Esophagus squamous epithelium (tissue), 5 donors: ENCODE data around the gene NPAS2. TPM values are rescaled to one million over a fixed set of nuclear protein-coding genes. Genes with fewer than 3 reads are reported as not detected.

Experiments
- DNase-seq: peaks from one replicate; lab custom pipeline; 2025; lab: John Stamatoyannopoulos, UW
- H3K27ac ChIP-seq, 4 donors: fragments of 200-600 bp; sonication (generic); one replicate each; pipeline ENCODE4 v1.5.1; 2016 to 2019; ENCODE audit warnings: mild to moderate bottlenecking in 1 of 4
- H3K27me3 ChIP-seq, 4 donors: fragments of 200-600 bp; sonication (generic); 1 replicate in 3 of 4; 2 replicates in 1 of 4; pipeline versions ENCODE4 v1.5.1 to v1.6.0; 2017 to 2021; ENCODE audit warnings: antibody characterized with exemption in 1 of 4
- H3K36me3 ChIP-seq, 3 donors: fragments of 200-600 bp; sonication (generic); one replicate each; pipeline ENCODE4 v1.5.1; 2016 to 2019
- H3K4me1 ChIP-seq, 3 donors: fragments of 200-600 bp; sonication (generic); one replicate each; pipeline ENCODE4 v1.5.1; 2017 to 2019
- H3K4me3 ChIP-seq, 4 donors: fragments of 200-600 bp; sonication (generic); 1 replicate in 3 of 4; 2 replicates in 1 of 4; pipeline ENCODE4 v1.5.1; 2016 to 2019; ENCODE audit warnings: mild to moderate bottlenecking in 2 of 4, moderate library complexity in 1 of 4
- H3K9me3 ChIP-seq, 3 donors: fragments of 200-600 bp; sonication (generic); one replicate each; pipeline ENCODE4 v1.5.1; 2016 to 2019
- CTCF ChIP-seq, 6 experiments: fragments of 450-650 bp in 4 of 6; fragments of 200-600 bp in 2 of 6; sonication (generic) in 2 of 6; IDR thresholded peaks; one replicate each; pipeline ENCODE4 v1.5.1; 2016 to 2019; ENCODE audit warnings: antibody characterized with exemption in 6 of 6, mild to moderate bottlenecking in 4 of 6, moderate library complexity in 4 of 6
- POLR2A ChIP-seq, 4 donors: fragments of 450-650 bp; IDR thresholded peaks; one replicate each; pipeline ENCODE4 v1.6.1; 2017; ENCODE audit warnings: antibody characterized with exemption in 4 of 4, mild to moderate bottlenecking in 4 of 4, moderate library complexity in 3 of 4
- WGBS, 2 donors: methylation state at CpG; one replicate each; pipeline ENCODE4 v1.1.5; 2018; 5-methylcytosine and 5-hydroxymethylcytosine counted together
- intact Hi-C: fragments of 100-400 bp; cut with DNase I; formaldehyde crosslinking; loops from one replicate; pipeline ENCODE4 v1.15.0; 2022
- total RNA-seq, 4 donors: library from RNA; depleted of rRNA; stranded (reverse); fragments of >200 nt; gene quantifications; one replicate each; pipeline ENCODE4 v1.1.0, GENCODE V29; 2016
- donor health status: DM: yes; HTN: yes; CAD: no.

The NPAS2 gene
- total RNA-seq, 4 donors from 2014 or later: 29.1 to 64.2 (median 39.1) TPM

- H3K27me3 ChIP-seq: no peaks in the 10 kb centered on the region
- intact Hi-C loops: loop anchor here (5.0 to 10.0 kb wide), 2 partner anchors 115 to 168 kb away; partner anchors contain the start of gene TBC1D8
- H3K4me1 ChIP-seq: no peaks in the 10 kb centered on the region
- H3K27ac ChIP-seq: no peak overlapping the region
- 83 to 87% methylated on average over 7 to 17 of the region's 19 CpGs for WGBS, 2 donors
- no peak for DNase-seq
- TF ChIP-seq POLR2A (IDR thresholded peaks at IDR 0.05) (no peak), CTCF (IDR thresholded peaks at IDR 0.05) (no peak)
- no peak overlapping the region for H3K4me3 ChIP-seq
- H3K36me3 ChIP-seq: peaks cover 0 to 99% (median 35%) of the 10 kb centered on the region in 3 donors
- H3K9me3 ChIP-seq: no peaks in the 10 kb centered on the region
These were observed 217.3 kb downstream of the NPAS2 start for GRCh38 chr2:101037161-101037755.

- H3K4me3 ChIP-seq: no peak overlapping the region
- 88 to 90% methylated on average over 18 to 20 of the region's 21 CpGs for WGBS, 2 donors
- no peaks in the 10 kb centered on the region for H3K9me3 ChIP-seq
- no peaks in the 10 kb centered on the region for H3K4me1 ChIP-seq
- no peaks in the 10 kb centered on the region for H3K27me3 ChIP-seq
- H3K36me3 ChIP-seq: peaks cover 0 to 97% (median 26%) of the 10 kb centered on the region in 3 donors
- intact Hi-C loops: loop anchor here (5.0 to 10.0 kb wide), 2 partner anchors 114 to 166 kb away; partner anchors contain the start of gene TBC1D8
- H3K27ac ChIP-seq: no peak overlapping the region
- peak in 5 of 6 experiments; percentile 46 to 78 (median 56) for TF ChIP-seq CTCF (IDR thresholded peaks at IDR 0.05)
- no peak for TF ChIP-seq POLR2A (IDR thresholded peaks at IDR 0.05)
- DNase-seq: no peak
These were observed 218.7 kb downstream of the NPAS2 start for GRCh38 chr2:101038455-101039255.

GRCh38 chr2:101040072-101040471 lies 220.1 kb downstream of the NPAS2 start:
- WGBS, 2 donors: 87 to 96% methylated on average over 12 to 13 of the region's 13 CpGs
- H3K9me3 ChIP-seq: no peaks in the 10 kb centered on the region
- no peak for TF ChIP-seq POLR2A (IDR thresholded peaks at IDR 0.05)
- TF ChIP-seq CTCF (IDR thresholded peaks at IDR 0.05): no peak
- no peaks in the 10 kb centered on the region for H3K4me1 ChIP-seq
- intact Hi-C loops: no loop called here
- no peak overlapping the region for H3K27ac ChIP-seq
- H3K36me3 ChIP-seq: peaks cover 0 to 92% (median 22%) of the 10 kb centered on the region in 3 donors
- H3K4me3 ChIP-seq: no peak overlapping the region
- no peak for DNase-seq
- no peaks in the 10 kb centered on the region for H3K27me3 ChIP-seq

GRCh38 chr2:101040761-101041160 lies 220.8 kb downstream of the NPAS2 start:
- no peaks in the 10 kb centered on the region for H3K9me3 ChIP-seq
- H3K4me3 ChIP-seq: no peak overlapping the region
- intact Hi-C loops: no loop called here
- H3K27ac ChIP-seq: no peak overlapping the region
- H3K27me3 ChIP-seq: no peaks in the 10 kb centered on the region
- H3K36me3 ChIP-seq: peaks cover 0 to 91% (median 15%) of the 10 kb centered on the region in 3 donors
- TF ChIP-seq POLR2A (IDR thresholded peaks at IDR 0.05) (no peak), CTCF (IDR thresholded peaks at IDR 0.05) (no peak)
- WGBS, 2 donors: 86 to 97% methylated on average over 3 to 6 of the region's 6 CpGs
- no peak for DNase-seq
- H3K4me1 ChIP-seq: no peaks in the 10 kb centered on the region

- H3K9me3 ChIP-seq: no peaks in the 10 kb centered on the region
- 72 to 75% methylated on average over 4 of the region's 4 CpGs for WGBS, 2 donors
- H3K4me1 ChIP-seq: no peaks in the 10 kb centered on the region
- H3K27ac ChIP-seq: no peak overlapping the region
- peaks cover 0 to 91% (median 13%) of the 10 kb centered on the region in 3 donors for H3K36me3 ChIP-seq
- intact Hi-C loops: no loop called here
- H3K4me3 ChIP-seq: no peak overlapping the region
- no peaks in the 10 kb centered on the region for H3K27me3 ChIP-seq
- DNase-seq: no peak
- TF ChIP-seq POLR2A (IDR thresholded peaks at IDR 0.05): no peak
- no peak for TF ChIP-seq CTCF (IDR thresholded peaks at IDR 0.05)
These were observed 221.5 kb downstream of the NPAS2 start for GRCh38 chr2:101041413-101041812.
